Neural progenitor cell (in vitro differentiated cells): ENCODE data around the gene SEMA3C.

Experiments used
- CTCF ChIP-seq: fragments of 200-600 bp; sonication (generic); IDR thresholded peaks from 2 replicates; pipeline ENCODE4 v1.5.1; 2017; ENCODE audit warnings: antibody characterized with exemption, mild to moderate bottlenecking
- EZH2 ChIP-seq: fragments of 200-600 bp; sonication (generic); IDR thresholded peaks from 2 replicates; pipeline ENCODE4 v1.6.1; 2017; ENCODE audit warnings: antibody characterized with exemption, mild to moderate bottlenecking, moderate library complexity
- EZH2phosphoT487 ChIP-seq: fragments of 200-600 bp; sonication (generic); IDR thresholded peaks from 2 replicates; pipeline ENCODE4 v1.6.1; 2017; ENCODE audit warnings: antibody characterized with exemption

GRCh38 chr7:80711531-80711930 lies 207.3 kb downstream of the SEMA3C start:
- no peak for TF ChIP-seq CTCF
- TF ChIP-seq EZH2phosphoT487 = no peak
- no peak for TF ChIP-seq EZH2
